GM20431 (cell line): ENCODE measurements around the gene DDTL.

Source experiments
- in situ Hi-C: fragments of 300-500 bp; cut with MseI, MboI; formaldehyde crosslinking; loops from one replicate; pipeline ENCODE4 v1.15.0; 2020; ENCODE audit warnings: low sequenced_read_pairs; ENCODE audit not compliant: unreplicated experiment

The DDTL gene

DNA sequence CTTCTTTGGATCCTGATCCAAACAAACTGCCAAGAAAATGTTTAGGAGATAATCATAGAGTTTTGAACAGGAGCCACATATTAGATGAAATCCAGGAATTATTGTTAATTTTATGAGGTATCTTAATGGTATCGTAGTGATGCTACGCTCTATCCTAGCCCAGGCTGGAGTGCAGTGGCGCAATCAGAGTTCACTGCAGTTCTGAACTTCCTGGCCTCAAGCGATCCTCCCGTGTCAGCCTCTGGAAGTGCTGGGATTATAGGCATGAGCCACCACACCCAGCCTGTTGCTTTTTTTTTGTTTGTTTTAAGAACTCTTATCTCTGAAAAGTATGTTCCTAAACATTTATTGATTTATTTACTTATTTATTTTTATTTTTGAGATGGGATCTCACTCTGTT is 36.2 kb downstream of the DDTL start:
- in situ Hi-C loops: loop anchor here (25.0 kb wide), 1 partner anchor 534 kb away; no protein-coding TSS in a partner anchor

DNA sequence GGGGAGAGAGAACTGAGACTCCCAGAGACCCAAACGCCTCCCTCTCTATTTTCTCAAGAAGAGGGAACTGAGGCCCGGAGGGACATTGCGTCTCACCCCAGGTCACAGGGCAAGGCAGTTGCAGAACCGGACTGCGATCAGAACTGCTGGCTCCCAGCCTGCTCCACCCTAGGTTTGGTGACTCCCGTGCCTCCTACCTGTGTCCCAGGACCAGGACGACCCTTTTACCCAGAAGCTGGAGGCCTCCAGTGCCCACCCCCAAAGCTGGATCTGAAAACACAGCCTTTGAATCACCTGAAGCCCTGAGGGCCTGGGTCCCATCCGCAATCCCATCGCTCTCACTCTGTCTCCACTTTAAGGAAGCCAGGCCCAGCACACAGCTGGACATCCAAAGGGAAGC is 37.2 kb downstream of the DDTL start:
- in situ Hi-C loops: loop anchor here (25.0 kb wide), 1 partner anchor 533 kb away; no protein-coding TSS in a partner anchor

DNA sequence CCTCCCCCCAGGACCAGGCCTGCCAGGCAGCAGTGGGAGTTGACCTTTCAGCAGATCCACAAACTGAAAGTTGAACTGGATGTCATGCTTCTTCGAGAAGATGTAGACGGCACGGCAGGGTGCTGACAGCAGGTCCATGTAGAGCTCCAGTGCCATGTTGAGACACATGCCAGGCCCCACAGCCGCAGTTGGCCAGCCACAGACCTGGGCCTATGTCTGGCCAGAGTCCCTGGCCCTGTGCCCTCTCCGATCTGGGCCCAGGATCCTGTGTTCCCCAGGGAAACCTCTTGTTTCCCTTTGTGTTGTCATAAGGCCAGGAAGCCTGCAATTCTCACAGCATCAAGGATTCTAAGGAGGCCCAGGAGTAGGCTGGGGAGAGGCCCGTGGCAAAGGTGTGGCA is 38.5 kb downstream of the DDTL start, which contains the start of gene GSTT4:
Gene GSTT4, minus strand, starts transcription at position 253 of the 400 bp plus-strand sequence. Its CDS starts 97 bp downstream, at position 156.
- in situ Hi-C loops: loop anchor here (25.0 kb wide), 1 partner anchor 532 kb away; no protein-coding TSS in a partner anchor

DNA sequence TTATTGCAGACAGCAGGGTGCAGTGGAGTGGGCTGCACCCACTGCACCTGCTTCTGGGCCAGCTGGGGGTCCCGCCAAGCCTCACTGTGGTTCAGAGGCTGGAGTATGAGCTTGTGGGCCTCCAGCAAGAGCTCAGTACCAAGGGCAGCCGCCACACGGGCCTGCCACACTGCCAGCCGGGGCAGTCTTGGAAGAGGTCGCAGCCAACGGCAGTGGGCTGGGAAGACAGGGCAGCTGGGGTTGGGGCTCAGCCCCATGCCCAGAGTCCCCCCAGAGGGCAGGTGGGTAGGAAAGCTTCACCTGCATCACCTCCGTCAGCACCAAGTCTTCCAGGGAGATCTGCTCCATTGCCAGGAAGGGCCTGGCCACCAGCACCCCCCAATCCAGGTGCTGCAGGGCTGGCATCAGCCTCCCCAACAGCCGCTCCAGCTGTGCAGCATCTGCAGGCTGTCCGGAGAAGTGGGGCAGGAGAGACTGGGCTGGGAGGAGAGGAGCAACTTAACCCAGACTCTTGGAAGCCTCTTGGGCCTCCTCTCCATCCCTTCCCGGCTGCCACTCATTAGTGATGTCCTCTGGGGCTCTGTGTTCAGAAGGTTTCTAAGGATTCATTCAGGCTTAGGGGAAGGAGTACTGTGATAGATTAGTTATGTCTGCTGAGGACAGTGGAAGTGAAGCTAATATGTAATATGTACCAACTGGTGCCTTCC is 39.7 kb downstream of the DDTL start:
- in situ Hi-C loops: loop anchor here (25.0 kb wide), 1 partner anchor 531 kb away; no protein-coding TSS in a partner anchor

DNA sequence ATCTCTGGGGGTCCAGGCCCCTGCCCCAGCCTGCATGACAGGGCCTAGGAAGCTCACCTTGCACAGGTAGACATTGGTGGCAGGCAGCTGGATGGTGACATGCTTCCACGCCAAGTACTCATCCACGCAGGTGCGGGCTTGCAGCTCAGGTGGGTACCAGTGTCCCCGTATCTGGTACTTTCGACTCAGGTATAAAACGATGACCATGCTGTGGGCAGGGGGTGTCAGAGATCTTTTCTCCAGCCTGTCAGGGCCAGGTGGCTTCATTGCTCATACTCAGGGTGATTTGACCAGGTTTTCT is 40.2 kb downstream of the DDTL start:
- in situ Hi-C loops: loop anchor here (25.0 kb wide), 1 partner anchor 530 kb away; no protein-coding TSS in a partner anchor

DNA sequence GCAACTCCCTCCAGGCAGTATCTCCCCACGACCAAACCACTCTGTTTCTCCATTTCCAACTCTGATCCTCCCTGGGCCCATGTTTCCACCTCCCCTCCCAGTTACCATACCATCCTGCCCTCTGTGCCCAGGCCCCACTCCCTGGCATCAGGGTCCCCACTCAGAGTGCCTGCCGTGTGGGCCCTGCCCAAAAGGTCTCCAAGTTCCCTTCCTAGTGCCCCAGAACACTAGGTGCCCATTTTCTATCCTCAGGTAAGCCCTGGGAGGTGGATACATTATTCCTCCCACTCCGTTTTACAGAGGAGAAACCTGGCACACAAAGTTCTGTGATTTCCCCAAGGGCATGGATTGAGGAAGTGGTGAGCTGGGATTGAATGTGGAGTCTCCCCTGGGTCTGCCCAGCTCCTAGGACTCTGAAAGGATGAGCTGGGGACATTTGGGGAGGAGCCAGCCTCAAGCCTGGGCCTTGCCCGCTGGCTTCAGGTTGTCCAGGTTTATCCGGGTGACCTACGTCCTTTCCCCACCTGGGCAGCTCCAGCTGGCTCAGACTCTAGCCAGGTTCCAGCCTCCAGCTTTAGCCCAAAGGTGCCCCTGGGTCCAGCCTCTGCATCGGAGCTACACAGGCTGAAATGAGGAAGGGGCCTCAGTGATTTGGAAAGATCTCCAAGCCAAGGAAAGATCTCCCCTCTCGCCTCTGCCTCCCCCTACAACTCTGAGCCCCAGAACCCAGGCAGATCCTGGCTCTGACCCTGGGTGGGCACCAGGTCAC is 40.7 kb downstream of the DDTL start:
- in situ Hi-C loops: loop anchor here (25.0 kb wide), 1 partner anchor 530 kb away; no protein-coding TSS in a partner anchor

- in situ Hi-C loops: loop anchor here (25.0 kb wide), 1 partner anchor 529 kb away; no protein-coding TSS in a partner anchor
Observed at GRCh38 chr22:24008022-24008283, 41.3 kb downstream of the DDTL start.

GRCh38 chr22:24008381-24009226 is 41.9 kb downstream of the DDTL start:
- in situ Hi-C loops: loop anchor here (25.0 kb wide), 1 partner anchor 529 kb away; no protein-coding TSS in a partner anchor

GRCh38 chr22:24009227-24010017 is 42.7 kb downstream of the DDTL start:
- in situ Hi-C loops: loop anchor here (25.0 kb wide), 1 partner anchor 528 kb away; no protein-coding TSS in a partner anchor

GRCh38 chr22:24010018-24010391 is 43.3 kb downstream of the DDTL start:
- in situ Hi-C loops: loop anchor here (25.0 kb wide), 1 partner anchor 527 kb away; no protein-coding TSS in a partner anchor

GRCh38 chr22:24011735-24012068 is 45.0 kb downstream of the DDTL start:
- in situ Hi-C loops: loop anchor here (25.0 kb wide), 1 partner anchor 526 kb away; no protein-coding TSS in a partner anchor

DNA sequence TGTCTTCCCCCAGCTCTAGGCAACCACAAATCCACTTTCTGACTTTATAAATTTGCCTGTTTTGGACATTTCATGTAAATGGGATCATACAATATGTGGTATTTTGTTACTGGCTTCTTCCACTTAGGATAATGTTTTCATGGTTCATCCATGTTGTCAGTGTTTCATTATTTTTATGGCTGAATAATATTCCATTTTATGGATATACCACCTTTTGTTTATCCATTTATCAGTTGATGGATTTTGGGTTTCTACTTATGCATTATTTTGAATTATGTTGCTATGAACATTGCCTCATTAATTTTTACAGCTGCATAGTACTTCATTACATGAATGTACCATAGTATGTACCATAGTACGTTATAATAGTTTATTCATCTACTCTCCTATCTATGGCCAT is 49.5 kb downstream of the DDTL start:
- in situ Hi-C loops: loop anchor here (25.0 kb wide), 1 partner anchor 521 kb away; no protein-coding TSS in a partner anchor

GRCh38 chr22:24021304-24021703 is 54.6 kb downstream of the DDTL start:
- in situ Hi-C loops: loop anchor here (25.0 kb wide), 1 partner anchor 516 kb away; no protein-coding TSS in a partner anchor
